Adrenal gland (tissue), 12 donors: Measurements from ENCODE around the gene NKX6-2. TPM values are rescaled to one million over a fixed set of nuclear protein-coding genes. Genes with fewer than 3 reads are reported as not detected.

ENCODE experiments used
- DNase-seq, 7 donors: peaks; one replicate each; pipeline ENCODE4 v3.0.0-alpha.2; 2019 to 2020
- H3K27ac ChIP-seq, 5 donors: fragments of 200-600 bp; sonication (generic) in 4 of 5; 1 replicate in 3 of 5; 2 replicates in 2 of 5; pipeline versions ENCODE4 v1.5.1 to v1.8.0; 2016 to 2020; ENCODE audit warnings: mild to moderate bottlenecking in 1 of 5
- H3K27me3 ChIP-seq: fragments of 200-600 bp; 2 replicates; pipeline ENCODE4 v1.8.0; 2021
- H3K36me3 ChIP-seq, 2 donors: fragments of 200-600 bp; replicated peaks in 1 of 2; 1 replicate in 1 of 2; 2 replicates in 1 of 2; pipeline versions ENCODE4 v1.5.1 to v1.8.0; 2018 to 2022
- H3K4me1 ChIP-seq, 2 donors: fragments of 200-600 bp; replicated peaks in 1 of 2; 1 replicate in 1 of 2; 2 replicates in 1 of 2; pipeline versions ENCODE4 v1.5.1 to v1.8.0; 2018 to 2021
- H3K4me3 ChIP-seq, 4 donors: fragments of 200-600 bp; sonication (generic) in 3 of 4; one replicate each; pipeline ENCODE4 v1.5.1; 2016 to 2018
- H3K9me3 ChIP-seq, 3 donors: fragments of 200-600 bp; sonication (generic) in 1 of 3; replicated peaks in 1 of 3; 1 replicate in 2 of 3; 2 replicates in 1 of 3; pipeline versions ENCODE4 v1.5.1 to v1.8.0; 2016 to 2021
- POLR2A ChIP-seq, 2 donors: fragments of 450-650 bp; IDR thresholded peaks; one replicate each; pipeline ENCODE4 v1.6.1; 2017; ENCODE audit warnings: antibody characterized with exemption in 2 of 2, mild to moderate bottlenecking in 2 of 2, moderate library complexity in 1 of 2
- WGBS, 4 donors: extraction: QIAGEN DNeasy Blood & Tissue Kit in 2 of 4; methylation state at CpG; one replicate each; pipeline versions ENCODE4 v1.1.5 to v1.1.7; 2013 to 2017; 5-methylcytosine and 5-hydroxymethylcytosine counted together
- intact Hi-C, 2 donors: fragments of 100-400 bp; cut with DNase I; formaldehyde crosslinking; loops; one replicate each; pipeline versions ENCODE4 v1.14.1 to v1.15.0; 2022 to 2023
- polyA plus RNA-seq, 3 donors: library from polyadenylated mRNA; stranded (reverse); fragments of 200-250 nt in 2 of 3; fragments of 350-450 nt in 1 of 3; fragmentation: Illumina TruSeq in 1 of 3; extraction: RNeasy Lipid Tissue Mini Kit (QIAGEN cat#74804) in 1 of 3; gene quantifications; one replicate each; pipeline ENCODE4 v1.2.3, GENCODE V29; 2013 to 2014
- total RNA-seq, 9 donors: library from RNA; depleted of rRNA in 4 of 9; stranded (reverse); fragments of >200 nt in 4 of 9; fragments of 120-200 nt in 1 of 9; fragmentation: NEBNext Ultra II Directional in 1 of 9; extraction: Animal tissue kit (Norgen Biotek cat#: 25700) in 1 of 9; gene quantifications; one replicate each; pipeline versions ENCODE4 v1.1.0 to v1.2.4, GENCODE V29; 2013 to 2023
- TF ChIP-seq, protein P1 (sequence below), 6 experiments: fragments of 450-650 bp in 4 of 6; fragments of 200-600 bp in 2 of 6; sonication (generic) in 1 of 6; IDR thresholded peaks; 1 replicate in 5 of 6; 2 replicates in 1 of 6; pipeline versions ENCODE4 v1.5.1 to v1.8.0; 2016 to 2021; ENCODE audit warnings: antibody characterized with exemption in 6 of 6, mild to moderate bottlenecking in 2 of 6, moderate library complexity in 1 of 6
- donor health status: healthy with polysubstance abuse.
- donor health status: Bipolar disorder and iron deficiency.
- donor health status: DM: yes; HTN: yes; CAD: no.
- donor health status: DM: no; HTN: no; CAD: no.
- donor health status: DM: no; HTN: no; CAD: no.
- donor health status: DM: yes; HTN: yes; CAD: no.

The NKX6-2 gene
- total and polyA plus RNA-seq, 12 donors, result 0.37 to 0.40 TPM; not detected in 10

- WGBS, 4 donors, result 58 to 76% (median 71%) methylated on average over 7 of the region's 7 CpGs
- Histone ChIP-seq H3K27me3 (no peaks in the 10 kb centered on the region), H3K4me1 (no peaks in the 10 kb centered on the region), H3K27ac (no peak overlapping the region), H3K9me3 (no peaks in the 10 kb centered on the region), H3K4me3 (no peak overlapping the region), H3K36me3 (no peaks in the 10 kb centered on the region)
- DNase-seq, result no peak
- TF ChIP-seq, protein P1, sequence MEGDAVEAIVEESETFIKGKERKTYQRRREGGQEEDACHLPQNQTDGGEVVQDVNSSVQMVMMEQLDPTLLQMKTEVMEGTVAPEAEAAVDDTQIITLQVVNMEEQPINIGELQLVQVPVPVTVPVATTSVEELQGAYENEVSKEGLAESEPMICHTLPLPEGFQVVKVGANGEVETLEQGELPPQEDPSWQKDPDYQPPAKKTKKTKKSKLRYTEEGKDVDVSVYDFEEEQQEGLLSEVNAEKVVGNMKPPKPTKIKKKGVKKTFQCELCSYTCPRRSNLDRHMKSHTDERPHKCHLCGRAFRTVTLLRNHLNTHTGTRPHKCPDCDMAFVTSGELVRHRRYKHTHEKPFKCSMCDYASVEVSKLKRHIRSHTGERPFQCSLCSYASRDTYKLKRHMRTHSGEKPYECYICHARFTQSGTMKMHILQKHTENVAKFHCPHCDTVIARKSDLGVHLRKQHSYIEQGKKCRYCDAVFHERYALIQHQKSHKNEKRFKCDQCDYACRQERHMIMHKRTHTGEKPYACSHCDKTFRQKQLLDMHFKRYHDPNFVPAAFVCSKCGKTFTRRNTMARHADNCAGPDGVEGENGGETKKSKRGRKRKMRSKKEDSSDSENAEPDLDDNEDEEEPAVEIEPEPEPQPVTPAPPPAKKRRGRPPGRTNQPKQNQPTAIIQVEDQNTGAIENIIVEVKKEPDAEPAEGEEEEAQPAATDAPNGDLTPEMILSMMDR (IDR thresholded peaks at IDR 0.05), result no peak
- no peak for TF ChIP-seq POLR2A (IDR thresholded peaks at IDR 0.05)
- intact Hi-C loops, result no loop called here
Measured at GRCh38 chr10:132806110-132806509, 20.2 kb upstream of the NKX6-2 start.

DNA sequence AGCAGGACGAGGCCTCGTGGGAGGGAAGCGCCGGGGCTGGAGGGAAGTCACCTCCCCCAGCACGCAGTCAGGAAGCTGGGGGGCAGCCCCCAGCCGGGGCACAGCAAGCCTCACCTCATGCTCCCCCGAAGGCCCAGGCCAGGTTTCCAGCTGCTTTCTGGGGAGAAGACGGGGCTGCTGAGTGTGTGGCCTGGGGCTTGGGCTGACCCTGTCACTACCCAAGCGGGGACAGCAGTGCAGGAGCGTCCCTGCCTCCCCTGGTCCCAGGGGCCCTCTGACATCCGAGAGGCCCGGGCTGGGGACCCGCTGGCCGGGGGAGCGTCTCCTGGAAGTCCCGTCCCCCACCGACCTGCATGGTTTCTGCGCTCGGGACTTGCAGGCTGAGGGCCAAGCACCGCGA lies 19.7 kb upstream of the NKX6-2 start:
- WGBS, 4 donors, result 55 to 66% (median 62%) methylated on average over 13 to 21 of the region's 21 CpGs
- Histone ChIP-seq H3K27ac (no peak overlapping the region), H3K9me3 (no peaks in the 10 kb centered on the region), H3K36me3 (no peaks in the 10 kb centered on the region), H3K27me3 (no peaks in the 10 kb centered on the region), H3K4me1 (no peaks in the 10 kb centered on the region), H3K4me3 (no peak overlapping the region)
- no peak for DNase-seq
- intact Hi-C loops, result no loop called here
- no peak for TF ChIP-seq POLR2A (IDR thresholded peaks at IDR 0.05)

DNA sequence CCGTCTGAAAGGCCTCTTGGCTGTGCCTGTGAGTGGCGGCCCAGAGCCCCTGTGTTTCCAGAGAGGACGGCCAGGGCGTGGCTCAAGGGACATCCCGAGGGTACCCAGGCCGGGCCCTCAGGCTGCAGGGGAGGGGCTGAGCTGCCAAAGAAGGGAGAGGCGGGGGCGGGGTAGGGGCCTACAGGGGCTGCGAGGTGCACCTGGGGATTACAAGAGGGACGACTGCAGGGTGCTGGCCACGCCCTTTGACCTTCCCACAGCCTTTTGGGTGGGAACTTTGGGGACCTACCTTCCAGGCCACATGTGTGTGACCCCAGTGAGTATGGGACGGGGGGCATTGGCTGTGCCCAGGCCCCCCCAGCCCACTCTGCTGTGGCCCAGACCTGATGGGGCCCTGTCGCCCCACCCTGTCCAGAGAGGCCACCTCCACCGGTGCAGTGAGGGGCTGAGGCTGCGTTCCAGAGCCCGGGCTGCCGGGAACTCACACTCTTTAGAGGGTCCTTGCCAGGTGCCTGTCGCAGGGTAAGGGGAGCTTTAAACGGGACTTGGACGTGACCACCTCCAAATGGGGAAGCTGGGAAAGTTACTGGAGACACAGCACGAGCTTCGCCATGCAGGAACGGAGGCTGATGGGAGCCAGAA lies 19.0 kb upstream of the NKX6-2 start:
- Histone ChIP-seq H3K36me3 (no peaks in the 10 kb centered on the region), H3K9me3 (no peaks in the 10 kb centered on the region), H3K27me3 (no peaks in the 10 kb centered on the region), H3K4me1 (no peaks in the 10 kb centered on the region), H3K4me3 (no peak overlapping the region), H3K27ac (no peak overlapping the region)
- no peak for TF ChIP-seq POLR2A (IDR thresholded peaks at IDR 0.05)
- TF ChIP-seq, protein P1 (IDR thresholded peaks at IDR 0.05), result no peak
- intact Hi-C loops, result no loop called here
- no peak for DNase-seq
- 72 to 79% (median 75%) methylated on average over 10 to 23 of the region's 23 CpGs for WGBS, 4 donors

DNA sequence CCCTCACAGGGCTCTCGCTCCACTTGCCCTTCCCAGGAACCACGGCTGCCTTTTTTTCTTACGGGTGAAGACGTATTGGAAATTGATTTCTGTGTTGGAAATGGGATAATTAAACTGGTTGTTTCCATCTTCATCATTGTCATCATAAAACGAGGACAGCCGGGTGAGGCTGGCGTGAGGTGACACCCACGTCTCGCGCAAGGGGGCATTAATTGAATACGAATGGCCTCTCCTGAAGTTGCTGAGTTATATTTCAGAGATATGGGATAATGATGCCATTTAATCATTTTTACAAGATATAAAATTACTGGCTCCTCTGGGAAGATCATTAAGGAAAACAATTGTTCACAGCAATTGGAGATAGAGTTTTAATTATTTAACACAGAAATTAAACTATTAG lies 18.3 kb upstream of the NKX6-2 start:
- TF ChIP-seq, protein P1 (IDR thresholded peaks at IDR 0.05), result no peak
- TF ChIP-seq POLR2A (IDR thresholded peaks at IDR 0.05), result no peak
- no peaks in the 10 kb centered on the region for H3K36me3 ChIP-seq
- no peaks in the 10 kb centered on the region for H3K27me3 ChIP-seq
- H3K4me3 ChIP-seq, result no peak overlapping the region
- no peak overlapping the region for H3K27ac ChIP-seq
- no peaks in the 10 kb centered on the region for H3K4me1 ChIP-seq
- H3K9me3 ChIP-seq, result no peaks in the 10 kb centered on the region
- intact Hi-C loops, result no loop called here
- WGBS, 4 donors, result 86 to 89% (median 87%) methylated on average over 11 of the region's 11 CpGs
- DNase-seq, result no peak
